HepG2 (cell line): ENCODE measurements around the gene TMEM167A. TPM values are rescaled to one million over a fixed set of nuclear protein-coding genes. Genes with fewer than 3 reads are reported as not detected.
A peak's percentile ranks its signal among the peaks of the same experiment; 100 is the strongest.

ENCODE experiments used
- AHR ChIP-seq: IDR thresholded peaks from 2 replicates; pipeline ENCODE4 v1.6.1; 2018; ENCODE audit warnings: missing genetic modification reagents, missing compliant biosample characterization
- EZH2 ChIP-seq: conservative IDR thresholded peaks from 2 replicates; pipeline ENCODE4 v1.6.1; 2012; ENCODE audit warnings: mild to moderate bottlenecking, low read depth, low read length, moderate library complexity
- JARID2 ChIP-seq: sonication (generic); formaldehyde crosslinking; IDR thresholded peaks from 2 replicates; pipeline ENCODE4 v1.8.1; 2023; ENCODE audit warnings: missing genetic modification reagents, inconsistent platforms; ENCODE audit not compliant: insufficient replicate concordance
- TBX2 ChIP-seq: sonication (generic); formaldehyde crosslinking; IDR thresholded peaks from 2 replicates; pipeline ENCODE4 v1.5.0; 2020; ENCODE audit warnings: missing genetic modification reagents, mild to moderate bottlenecking, borderline replicate concordance
- TCF7 ChIP-seq: sonication (generic); IDR thresholded peaks from 2 replicates; pipeline ENCODE4 v1.6.1; 2016; ENCODE audit warnings: antibody characterized with exemption, low read depth
- ZBTB21 ChIP-seq: sonication (generic); formaldehyde crosslinking; IDR thresholded peaks from 2 replicates; pipeline ENCODE4 v1.4.0; 2020; ENCODE audit warnings: missing genetic modification reagents
- ZBTB42 ChIP-seq: sonication (generic); formaldehyde crosslinking; IDR thresholded peaks from 2 replicates; pipeline ENCODE4 v1.5.0; 2020; ENCODE audit warnings: mild to moderate bottlenecking, missing genetic modification reagents
- ZFP62 ChIP-seq: sonication (generic); formaldehyde crosslinking; IDR thresholded peaks from 2 replicates; pipeline ENCODE4 v1.4.0; 2020; ENCODE audit warnings: missing genetic modification reagents
- ZIK1 ChIP-seq: sonication (generic); formaldehyde crosslinking; IDR thresholded peaks from 2 replicates; pipeline ENCODE4 v1.5.0; 2020; ENCODE audit warnings: mild to moderate bottlenecking, low read depth, missing genetic modification reagents, borderline replicate concordance
- ZNF124 ChIP-seq: sonication (generic); formaldehyde crosslinking; IDR thresholded peaks from 2 replicates; pipeline ENCODE4 v1.4.0; 2020; ENCODE audit warnings: missing genetic modification reagents
- ZNF33B ChIP-seq: sonication (generic); formaldehyde crosslinking; IDR thresholded peaks from 2 replicates; pipeline ENCODE4 v1.5.1; 2020; ENCODE audit warnings: mild to moderate bottlenecking, missing genetic modification reagents
- ZNF431 ChIP-seq: sonication (generic); formaldehyde crosslinking; IDR thresholded peaks from 2 replicates; pipeline ENCODE4 v1.9.0; 2022; ENCODE audit warnings: missing genetic modification reagents, low read depth, mild to moderate bottlenecking, borderline replicate concordance
- ZNF496 ChIP-seq: sonication (generic); formaldehyde crosslinking; IDR thresholded peaks from 2 replicates; pipeline ENCODE4 v1.8.1; 2023; ENCODE audit warnings: mild to moderate bottlenecking, moderate library complexity, missing genetic modification reagents; ENCODE audit not compliant: insufficient replicate concordance
- ZNF558 ChIP-seq: sonication (generic); formaldehyde crosslinking; IDR thresholded peaks from 2 replicates; pipeline ENCODE4 v1.9.0; 2022; ENCODE audit warnings: mild to moderate bottlenecking, missing genetic modification reagents, borderline replicate concordance
- ZNF564 ChIP-seq: sonication (generic); formaldehyde crosslinking; IDR thresholded peaks from 2 replicates; pipeline ENCODE4 v1.8.1; 2023; ENCODE audit warnings: mild to moderate bottlenecking, missing genetic modification reagents
- ZNF616 ChIP-seq: sonication (generic); formaldehyde crosslinking; IDR thresholded peaks from 2 replicates; pipeline ENCODE4 v1.5.0; 2020; ENCODE audit warnings: low read depth, mild to moderate bottlenecking, missing genetic modification reagents
- polyA plus RNA-seq, 8 experiments: library from polyadenylated mRNA; depleted of rRNA in 3 of 8; stranded (reverse) in 7 of 8; unstranded in 1 of 8; fragments of >200 nt; fragmentation: Illumina TruSeq in 4 of 8; extraction: Trizol in 4 of 8; gene quantifications; 2 replicates each; pipeline versions ENCODE4 v1.2.1 to v1.2.3, GENCODE V29; 2011 to 2016; ENCODE audit warnings: low read depth in 4 of 8, missing spikeins in 1 of 8, mixed read lengths in 1 of 8; ENCODE audit not compliant: insufficient read depth in 1 of 8
- total RNA-seq, 5 experiments: library from RNA; depleted of rRNA; stranded (reverse); fragments of >200 nt; fragmentation: Illumina TruSeq; extraction: Trizol; gene quantifications; 2 replicates each; pipeline ENCODE4 v1.2.3, GENCODE V29; 2016; ENCODE audit warnings: low read depth in 1 of 5
- TF ChIP-seq, protein P1 (sequence below): sonication (generic); formaldehyde crosslinking; IDR thresholded peaks from 2 replicates; pipeline ENCODE4 v1.5.0; 2020; ENCODE audit warnings: missing genetic modification reagents, mild to moderate bottlenecking, borderline replicate concordance
- TF ChIP-seq, protein P2 (sequence below): sonication (generic); formaldehyde crosslinking; IDR thresholded peaks from 2 replicates; pipeline ENCODE4 v1.8.0; 2022; ENCODE audit warnings: mild to moderate bottlenecking, missing genetic modification reagents; ENCODE audit not compliant: insufficient replicate concordance
- TF ChIP-seq, protein P3 (sequence below): sonication (generic); formaldehyde crosslinking; IDR thresholded peaks from 2 replicates; pipeline ENCODE4 v1.8.1; 2023; ENCODE audit warnings: mild to moderate bottlenecking, missing genetic modification reagents
- TF ChIP-seq, protein P4 (sequence below): fragments of 450-650 bp; IDR thresholded peaks from 2 replicates; pipeline ENCODE4 v1.6.1; 2016
- TF ChIP-seq, protein P5 (sequence below): sonication (generic); formaldehyde crosslinking; IDR thresholded peaks from 2 replicates; pipeline ENCODE4 v1.4.0; 2020; ENCODE audit warnings: missing genetic modification reagents, mild to moderate bottlenecking, borderline replicate concordance

The TMEM167A gene
- total and polyA plus RNA-seq, 2 of the 13 experiments (the other 11 are each of a cell fraction or from before 2014, with no cell fraction given), result 47.0 to 78.7 TPM

DNA sequence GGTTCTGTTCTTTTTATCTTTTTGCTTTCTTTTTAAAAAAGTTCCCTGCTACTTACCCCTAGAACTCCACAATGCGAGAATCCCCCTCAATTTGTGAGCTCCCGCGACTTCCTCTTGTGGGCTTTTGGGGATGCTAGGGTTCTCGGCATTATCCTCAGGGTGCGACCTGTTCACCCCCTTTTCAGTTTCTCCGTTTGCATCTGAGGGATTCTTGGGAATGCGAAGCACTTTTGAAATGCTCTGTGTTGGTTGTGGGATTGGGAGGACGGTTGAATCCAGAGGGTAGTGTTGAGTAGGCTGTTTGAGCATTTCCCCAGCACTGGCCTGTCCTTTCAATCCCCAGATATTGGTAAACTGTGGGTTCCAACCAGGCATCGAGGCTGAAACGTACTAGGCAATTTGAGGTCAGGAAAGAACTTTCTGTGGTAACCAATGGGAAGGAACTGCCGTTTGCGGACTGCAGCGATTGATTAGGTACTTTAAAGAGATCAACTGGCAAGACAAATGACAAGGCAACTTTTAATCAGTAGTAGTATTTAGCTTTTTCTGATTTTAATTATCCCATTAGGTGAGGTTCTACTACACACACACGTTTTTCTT is 568 bp upstream of the TMEM167A start (continued):
- TF ChIP-seq, protein P1, sequence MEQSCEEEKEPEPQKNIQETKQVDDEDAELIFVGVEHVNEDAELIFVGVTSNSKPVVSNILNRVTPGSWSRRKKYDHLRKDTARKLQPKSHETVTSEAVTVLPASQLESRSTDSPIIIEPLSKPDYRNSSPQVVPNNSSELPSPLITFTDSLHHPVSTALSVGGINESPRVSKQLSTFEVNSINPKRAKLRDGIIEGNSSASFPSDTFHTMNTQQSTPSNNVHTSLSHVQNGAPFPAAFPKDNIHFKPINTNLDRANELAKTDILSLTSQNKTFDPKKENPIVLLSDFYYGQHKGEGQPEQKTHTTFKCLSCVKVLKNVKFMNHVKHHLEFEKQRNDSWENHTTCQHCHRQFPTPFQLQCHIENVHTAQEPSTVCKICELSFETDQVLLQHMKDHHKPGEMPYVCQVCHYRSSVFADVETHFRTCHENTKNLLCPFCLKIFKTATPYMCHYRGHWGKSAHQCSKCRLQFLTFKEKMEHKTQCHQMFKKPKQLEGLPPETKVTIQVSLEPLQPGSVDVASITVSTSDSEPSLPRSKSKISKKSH (CRISPR knock-in tag), result no peak
- TF ChIP-seq ZBTB42 (no peak), ZBTB21 (CRISPR knock-in tag) (no peak), ZNF33B (CRISPR knock-in tag) (no peak), ZNF496 (no peak), ZIK1 (no peak), ZNF564 (CRISPR knock-in tag) (no peak; the same call in 1 of the 2 replicates), ZNF124 (CRISPR knock-in tag) (no peak), EZH2 (no peak), ZNF431 (CRISPR knock-in tag) (no peak), AHR (CRISPR knock-in tag) (no peak), ZNF616 (CRISPR knock-in tag) (no peak), ZNF558 (CRISPR knock-in tag) (no peak; the same call in 1 of the 2 replicates), TBX2 (CRISPR knock-in tag) (peak; percentile 17; the same call in 1 of the 2 replicates), JARID2 (no peak), ZFP62 (CRISPR knock-in tag) (no peak), TCF7 (no peak)
- TF ChIP-seq, protein P2, sequence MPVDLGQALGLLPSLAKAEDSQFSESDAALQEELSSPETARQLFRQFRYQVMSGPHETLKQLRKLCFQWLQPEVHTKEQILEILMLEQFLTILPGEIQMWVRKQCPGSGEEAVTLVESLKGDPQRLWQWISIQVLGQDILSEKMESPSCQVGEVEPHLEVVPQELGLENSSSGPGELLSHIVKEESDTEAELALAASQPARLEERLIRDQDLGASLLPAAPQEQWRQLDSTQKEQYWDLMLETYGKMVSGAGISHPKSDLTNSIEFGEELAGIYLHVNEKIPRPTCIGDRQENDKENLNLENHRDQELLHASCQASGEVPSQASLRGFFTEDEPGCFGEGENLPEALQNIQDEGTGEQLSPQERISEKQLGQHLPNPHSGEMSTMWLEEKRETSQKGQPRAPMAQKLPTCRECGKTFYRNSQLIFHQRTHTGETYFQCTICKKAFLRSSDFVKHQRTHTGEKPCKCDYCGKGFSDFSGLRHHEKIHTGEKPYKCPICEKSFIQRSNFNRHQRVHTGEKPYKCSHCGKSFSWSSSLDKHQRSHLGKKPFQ, result peak; percentile 11
- TF ChIP-seq, protein P3, sequence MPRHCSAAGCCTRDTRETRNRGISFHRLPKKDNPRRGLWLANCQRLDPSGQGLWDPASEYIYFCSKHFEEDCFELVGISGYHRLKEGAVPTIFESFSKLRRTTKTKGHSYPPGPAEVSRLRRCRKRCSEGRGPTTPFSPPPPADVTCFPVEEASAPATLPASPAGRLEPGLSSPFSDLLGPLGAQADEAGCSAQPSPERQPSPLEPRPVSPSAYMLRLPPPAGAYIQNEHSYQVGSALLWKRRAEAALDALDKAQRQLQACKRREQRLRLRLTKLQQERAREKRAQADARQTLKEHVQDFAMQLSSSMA (CRISPR knock-in tag), result no peak
- TF ChIP-seq, protein P4, sequence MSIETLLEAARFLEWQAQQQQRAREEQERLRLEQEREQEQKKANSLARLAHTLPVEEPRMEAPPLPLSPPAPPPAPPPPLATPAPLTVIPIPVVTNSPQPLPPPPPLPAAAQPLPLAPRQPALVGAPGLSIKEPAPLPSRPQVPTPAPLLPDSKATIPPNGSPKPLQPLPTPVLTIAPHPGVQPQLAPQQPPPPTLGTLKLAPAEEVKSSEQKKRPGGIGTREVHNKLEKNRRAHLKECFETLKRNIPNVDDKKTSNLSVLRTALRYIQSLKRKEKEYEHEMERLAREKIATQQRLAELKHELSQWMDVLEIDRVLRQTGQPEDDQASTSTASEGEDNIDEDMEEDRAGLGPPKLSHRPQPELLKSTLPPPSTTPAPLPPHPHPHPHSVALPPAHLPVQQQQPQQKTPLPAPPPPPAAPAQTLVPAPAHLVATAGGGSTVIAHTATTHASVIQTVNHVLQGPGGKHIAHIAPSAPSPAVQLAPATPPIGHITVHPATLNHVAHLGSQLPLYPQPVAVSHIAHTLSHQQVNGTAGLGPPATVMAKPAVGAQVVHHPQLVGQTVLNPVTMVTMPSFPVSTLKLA, result no peak
- TF ChIP-seq, protein P5, sequence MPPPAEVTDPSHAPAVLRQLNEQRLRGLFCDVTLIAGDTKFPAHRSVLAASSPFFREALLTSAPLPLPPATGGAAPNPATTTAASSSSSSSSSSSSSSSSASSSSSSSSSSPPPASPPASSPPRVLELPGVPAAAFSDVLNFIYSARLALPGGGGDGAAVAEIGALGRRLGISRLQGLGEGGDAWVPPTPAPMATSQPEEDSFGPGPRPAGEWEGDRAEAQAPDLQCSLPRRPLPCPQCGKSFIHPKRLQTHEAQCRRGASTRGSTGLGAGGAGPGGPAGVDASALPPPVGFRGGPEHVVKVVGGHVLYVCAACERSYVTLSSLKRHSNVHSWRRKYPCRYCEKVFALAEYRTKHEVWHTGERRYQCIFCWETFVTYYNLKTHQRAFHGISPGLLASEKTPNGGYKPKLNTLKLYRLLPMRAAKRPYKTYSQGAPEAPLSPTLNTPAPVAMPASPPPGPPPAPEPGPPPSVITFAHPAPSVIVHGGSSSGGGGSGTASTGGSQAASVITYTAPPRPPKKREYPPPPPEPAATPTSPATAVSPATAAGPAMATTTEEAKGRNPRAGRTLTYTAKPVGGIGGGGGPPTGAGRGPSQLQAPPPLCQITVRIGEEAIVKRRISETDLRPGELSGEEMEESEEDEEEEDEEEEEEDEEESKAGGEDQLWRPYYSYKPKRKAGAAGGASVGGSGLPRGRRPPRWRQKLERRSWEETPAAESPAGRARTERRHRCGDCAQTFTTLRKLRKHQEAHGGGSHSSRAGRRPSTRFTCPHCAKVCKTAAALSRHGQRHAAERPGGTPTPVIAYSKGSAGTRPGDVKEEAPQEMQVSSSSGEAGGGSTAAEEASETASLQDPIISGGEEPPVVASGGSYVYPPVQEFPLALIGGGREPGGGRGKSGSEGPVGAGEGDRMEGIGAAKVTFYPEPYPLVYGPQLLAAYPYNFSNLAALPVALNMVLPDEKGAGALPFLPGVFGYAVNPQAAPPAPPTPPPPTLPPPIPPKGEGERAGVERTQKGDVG (CRISPR knock-in tag), result no peak
